ENCODE results near the gene DDN. TPM values are rescaled to one million over a fixed set of nuclear protein-coding genes. Genes with fewer than 3 reads are reported as not detected.

Gene DDN
- polyA plus RNA-seq, 1 of the 3 experiments (the other 2 are of a cell fraction) = 0.20 TPM

DNA sequence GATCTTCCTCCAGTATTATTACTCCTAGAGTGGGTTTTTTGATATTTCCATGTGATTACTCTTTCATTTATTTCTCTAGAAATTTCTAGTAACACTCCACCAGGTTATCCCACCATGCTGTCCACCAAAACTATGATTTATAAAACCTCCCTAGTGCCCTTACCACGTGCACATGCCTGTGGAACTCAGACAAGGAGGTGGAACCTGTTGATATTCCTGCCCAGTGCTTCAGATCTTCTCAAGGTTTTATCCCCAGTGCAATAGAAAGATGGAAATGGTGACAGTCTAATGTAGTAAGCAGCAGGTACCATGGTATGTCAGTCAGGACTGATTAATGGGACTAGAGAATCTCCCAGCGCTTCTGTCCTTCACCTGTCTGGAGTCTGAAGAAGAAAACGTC, 38.3 kb downstream of the DDN start:
- H3K9me3 ChIP-seq = no peaks in the 10 kb centered on the region
- WGBS (ENCODE audit: low lambda C conversion rate) = 35% methylated on average over 3 of the region's 3 CpGs
- TF ChIP-seq EP300 (IDR thresholded peaks at IDR 0.05; ENCODE audit: borderline replicate concordance in 1 of 2, low read depth in 1 of 2, low read length in 1 of 2) = no peak
- no peak for TF ChIP-seq GABPA (IDR thresholded peaks at IDR 0.05; ENCODE audit: low read depth)
- no peak for TF ChIP-seq MEF2A (IDR thresholded peaks at IDR 0.05; ENCODE audit: borderline replicate concordance, low read depth)
- no peak for TF ChIP-seq CHD2 (IDR thresholded peaks at IDR 0.05; ENCODE audit: low read length, partially characterized antibody)
- TF ChIP-seq TCF12 (IDR thresholded peaks at IDR 0.05) = no peak
- TF ChIP-seq NRF1 (IDR thresholded peaks at IDR 0.05; ENCODE audit: low read depth, low read length) = no peak
- TF ChIP-seq NFIC (IDR thresholded peaks at IDR 0.05; ENCODE audit: borderline replicate concordance) = no peak
- no peak for TF ChIP-seq TEAD4 (IDR thresholded peaks at IDR 0.05; ENCODE audit: borderline replicate concordance, insufficient read depth)
- TF ChIP-seq SMC3 (IDR thresholded peaks at IDR 0.05; ENCODE audit: low read depth, low read length) = no peak
- TF ChIP-seq EZH2phosphoT487 (IDR thresholded peaks at IDR 0.05; ENCODE audit: borderline replicate concordance, low read depth) = no peak
- TF ChIP-seq, protein P1, sequence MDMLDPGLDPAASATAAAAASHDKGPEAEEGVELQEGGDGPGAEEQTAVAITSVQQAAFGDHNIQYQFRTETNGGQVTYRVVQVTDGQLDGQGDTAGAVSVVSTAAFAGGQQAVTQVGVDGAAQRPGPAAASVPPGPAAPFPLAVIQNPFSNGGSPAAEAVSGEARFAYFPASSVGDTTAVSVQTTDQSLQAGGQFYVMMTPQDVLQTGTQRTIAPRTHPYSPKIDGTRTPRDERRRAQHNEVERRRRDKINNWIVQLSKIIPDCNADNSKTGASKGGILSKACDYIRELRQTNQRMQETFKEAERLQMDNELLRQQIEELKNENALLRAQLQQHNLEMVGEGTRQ (IDR thresholded peaks at IDR 0.05; ENCODE audit: borderline replicate concordance, low read depth, low read length) = no peak
- no peak for TF ChIP-seq TAF1 (IDR thresholded peaks at IDR 0.05; ENCODE audit: borderline replicate concordance, low read depth, low read length)
- TF ChIP-seq RFX5 (IDR thresholded peaks at IDR 0.05; ENCODE audit: low read length) = no peak
- TF ChIP-seq GATA2 (CRISPR knock-in tag; IDR thresholded peaks at IDR 0.05) = no peak
- POLR2A ChIA-PET = no interaction called here
- no peak for DNase-seq
- no peaks in the 10 kb centered on the region for H3K9me2 ChIP-seq
- peaks cover 5% of the 10 kb centered on the region for H4K20me1 ChIP-seq (ENCODE audit: insufficient read depth)
- H2AFZ ChIP-seq (ENCODE audit: low read depth) = no peak overlapping the region
- no peaks in the 10 kb centered on the region for H3K36me3 ChIP-seq (replicated peaks in 1 of 2; ENCODE audit: control insufficient read depth in 1 of 2, insufficient read depth in 2 of 2, low read length in 1 of 2)
- peaks cover 7% of the 10 kb centered on the region for H3F3A ChIP-seq (replicated peaks; ENCODE audit: insufficient read depth)
- peaks cover 15% of the 10 kb centered on the region for H3K79me2 ChIP-seq (ENCODE audit: insufficient read depth)
- peaks cover 3 to 7% of the 10 kb centered on the region in 2 experiments; a peak in 3 of 4 replicates for H3K4me1 ChIP-seq (ENCODE audit: control insufficient read depth in 1 of 2, insufficient read depth in 2 of 2, low read depth in 1 of 2, low read length in 1 of 2)
- CTCF ChIA-PET = interaction anchor here (0.7 to 32.2 kb wide), 3 partner anchors 31 to 70 kb away, joined by 3 to 935 read pairs (median 3); partner anchors contain the start of genes DDN and WNT1
- no peak overlapping the region for H3K9ac ChIP-seq
- no peak overlapping the region for H3K4me3 ChIP-seq (ENCODE audit: low read depth in 2 of 2, low read length in 1 of 2)
- H3K27ac ChIP-seq (ENCODE audit: low read depth in 2 of 2, low read length in 1 of 2) = no peak overlapping the region
- H3K27me3 ChIP-seq (ENCODE audit: insufficient read depth) = peaks cover 15% of the 10 kb centered on the region; the same call in 1 of the 2 replicates
- H3K4me2 ChIP-seq = no peak overlapping the region

- Histone ChIP-seq H3K4me3 (ENCODE audit: low read depth in 2 of 2, low read length in 1 of 2) (peak overlapping the region; percentile 83 to 96), H3K9me3 (no peaks in the 10 kb centered on the region), H3K4me2 (peak overlapping the region; percentile 70), H4K20me1 (ENCODE audit: insufficient read depth) (peaks cover 33% of the 10 kb centered on the region), H3K9ac (peak overlapping the region; percentile 92), H3K36me3 (replicated peaks in 1 of 2; ENCODE audit: control insufficient read depth in 1 of 2, insufficient read depth in 2 of 2, low read length in 1 of 2) (peaks cover 19 to 27% of the 10 kb centered on the region in 2 experiments), H3F3A (replicated peaks; ENCODE audit: insufficient read depth) (peaks cover 11% of the 10 kb centered on the region), H3K27me3 (ENCODE audit: insufficient read depth) (no peaks in the 10 kb centered on the region; the same call in 1 of the 2 replicates), H3K79me2 (ENCODE audit: insufficient read depth) (peaks cover 43% of the 10 kb centered on the region), H2AFZ (ENCODE audit: low read depth) (peak overlapping the region; percentile 81), H3K27ac (ENCODE audit: low read depth in 2 of 2, low read length in 1 of 2) (peak overlapping the region; percentile 50 to 87), H3K4me1 (ENCODE audit: control insufficient read depth in 1 of 2, insufficient read depth in 2 of 2, low read depth in 1 of 2, low read length in 1 of 2) (peaks cover 7 to 14% of the 10 kb centered on the region in 2 experiments; a peak in 3 of 4 replicates), H3K9me2 (no peaks in the 10 kb centered on the region)
- no peak for DNase-seq
- WGBS (ENCODE audit: low lambda C conversion rate) = 68% methylated on average over 3 of the region's 3 CpGs
- POLR2A ChIA-PET = interaction anchor here (1.1 to 1.4 kb wide), 3 partner anchors 67 to 173 kb away, joined by 4 to 5 read pairs (median 4); partner anchors contain the start of genes RND1 and TUBA1B
- TF ChIP-seq POLR2AphosphoS5 (IDR thresholded peaks at IDR 0.05; ENCODE audit: low read depth, low read length) (no peak), EP300 (IDR thresholded peaks at IDR 0.05; ENCODE audit: borderline replicate concordance in 1 of 2, low read depth in 1 of 2, low read length in 1 of 2) (no peak), EZH2phosphoT487 (IDR thresholded peaks at IDR 0.05; ENCODE audit: borderline replicate concordance, low read depth) (no peak), JUND (IDR thresholded peaks at IDR 0.05) (no peak), MEF2A (IDR thresholded peaks at IDR 0.05; ENCODE audit: borderline replicate concordance, low read depth) (no peak), RAD21 (IDR thresholded peaks at IDR 0.05; ENCODE audit: low read length) (no peak), CHD2 (IDR thresholded peaks at IDR 0.05; ENCODE audit: low read length, partially characterized antibody) (no peak), GABPA (IDR thresholded peaks at IDR 0.05; ENCODE audit: low read depth) (no peak), SMC3 (IDR thresholded peaks at IDR 0.05; ENCODE audit: low read depth, low read length) (no peak), ELF1 (IDR thresholded peaks at IDR 0.05) (no peak)
- TF ChIP-seq, protein P2, sequence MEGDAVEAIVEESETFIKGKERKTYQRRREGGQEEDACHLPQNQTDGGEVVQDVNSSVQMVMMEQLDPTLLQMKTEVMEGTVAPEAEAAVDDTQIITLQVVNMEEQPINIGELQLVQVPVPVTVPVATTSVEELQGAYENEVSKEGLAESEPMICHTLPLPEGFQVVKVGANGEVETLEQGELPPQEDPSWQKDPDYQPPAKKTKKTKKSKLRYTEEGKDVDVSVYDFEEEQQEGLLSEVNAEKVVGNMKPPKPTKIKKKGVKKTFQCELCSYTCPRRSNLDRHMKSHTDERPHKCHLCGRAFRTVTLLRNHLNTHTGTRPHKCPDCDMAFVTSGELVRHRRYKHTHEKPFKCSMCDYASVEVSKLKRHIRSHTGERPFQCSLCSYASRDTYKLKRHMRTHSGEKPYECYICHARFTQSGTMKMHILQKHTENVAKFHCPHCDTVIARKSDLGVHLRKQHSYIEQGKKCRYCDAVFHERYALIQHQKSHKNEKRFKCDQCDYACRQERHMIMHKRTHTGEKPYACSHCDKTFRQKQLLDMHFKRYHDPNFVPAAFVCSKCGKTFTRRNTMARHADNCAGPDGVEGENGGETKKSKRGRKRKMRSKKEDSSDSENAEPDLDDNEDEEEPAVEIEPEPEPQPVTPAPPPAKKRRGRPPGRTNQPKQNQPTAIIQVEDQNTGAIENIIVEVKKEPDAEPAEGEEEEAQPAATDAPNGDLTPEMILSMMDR (IDR thresholded peaks at IDR 0.05) = no peak
- CTCF ChIA-PET = interaction anchor here (0.8 to 5.5 kb wide), 12 partner anchors 12 to 152 kb away, joined by 3 to 52 read pairs (median 6); partner anchors contain the start of genes DDN, WNT1 and WNT10B
Measured at GRCh38 chr12:48958049-48958388, 41.2 kb downstream of the DDN start.
